A549 (cell line): ENCODE results near the gene PPM1B.

Experiments used
- BHLHE40 ChIP-seq: IDR thresholded peaks from 2 replicates; pipeline ENCODE4 v1.6.1; 2012; ENCODE audit warnings: low read depth, low read length, inconsistent platforms
- HDAC2 ChIP-seq: fragments of 200-600 bp; sonication (generic); IDR thresholded peaks from 2 replicates; pipeline ENCODE4 v1.6.1; 2016
- MAZ ChIP-seq: fragments of 150-350 bp; IDR thresholded peaks from 2 replicates; pipeline ENCODE4 v1.6.1; 2014; ENCODE audit warnings: antibody characterized with exemption, low read depth, low read length, borderline replicate concordance
- POLR2A ChIP-seq: IDR thresholded peaks from 2 replicates; pipeline ENCODE4 v1.6.1; 2012; ENCODE audit warnings: mild to moderate bottlenecking, low read length
- RCOR1 ChIP-seq: fragments of 150-350 bp; IDR thresholded peaks from 2 replicates; pipeline ENCODE4 v1.6.1; 2014; ENCODE audit warnings: antibody characterized with exemption, low read length, low read depth
- RFX5 ChIP-seq: fragments of 450-650 bp; IDR thresholded peaks from 2 replicates; pipeline ENCODE4 v1.7.1; 2014; ENCODE audit warnings: antibody characterized with exemption, mild to moderate bottlenecking, moderate library complexity
- TF ChIP-seq, protein P1 (sequence below): fragments of 450-650 bp; IDR thresholded peaks from 2 replicates; pipeline ENCODE4 v1.6.1; 2014; ENCODE audit warnings: antibody characterized with exemption
- TF ChIP-seq, protein P2 (sequence below): fragments of >200 bp; sonication (Bioruptor Twin); formaldehyde crosslinking; IDR thresholded peaks from 3 replicates; pipeline ENCODE4 v1.5.1; 2016

DNA sequence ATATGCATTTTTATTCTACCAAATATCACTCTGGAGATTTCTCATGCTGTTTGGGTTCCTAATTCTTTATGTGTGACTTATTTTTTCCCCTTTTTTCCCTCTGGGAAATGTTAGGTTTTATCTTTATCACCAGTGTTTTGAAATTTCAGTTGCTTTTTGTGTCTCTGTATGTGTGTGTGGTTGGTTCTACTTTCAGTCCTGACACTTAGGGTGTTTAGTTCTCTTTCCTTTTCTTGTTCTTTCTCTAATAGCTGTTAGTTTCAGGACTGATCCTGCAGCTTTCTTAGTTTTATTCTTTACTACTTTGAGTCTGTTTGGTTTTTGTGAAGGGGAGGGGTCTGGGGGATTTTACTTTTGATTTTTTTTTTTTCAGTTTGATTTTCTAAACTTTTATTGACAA, 23.1 kb downstream of the PPM1B start:
- TF ChIP-seq BHLHE40 = no peak
- TF ChIP-seq RFX5 = no peak
- no peak for TF ChIP-seq POLR2A
- no peak for TF ChIP-seq RCOR1
- TF ChIP-seq, protein P1, sequence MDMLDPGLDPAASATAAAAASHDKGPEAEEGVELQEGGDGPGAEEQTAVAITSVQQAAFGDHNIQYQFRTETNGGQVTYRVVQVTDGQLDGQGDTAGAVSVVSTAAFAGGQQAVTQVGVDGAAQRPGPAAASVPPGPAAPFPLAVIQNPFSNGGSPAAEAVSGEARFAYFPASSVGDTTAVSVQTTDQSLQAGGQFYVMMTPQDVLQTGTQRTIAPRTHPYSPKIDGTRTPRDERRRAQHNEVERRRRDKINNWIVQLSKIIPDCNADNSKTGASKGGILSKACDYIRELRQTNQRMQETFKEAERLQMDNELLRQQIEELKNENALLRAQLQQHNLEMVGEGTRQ = no peak
- no peak for TF ChIP-seq HDAC2
- TF ChIP-seq MAZ = no peak
- TF ChIP-seq, protein P2, sequence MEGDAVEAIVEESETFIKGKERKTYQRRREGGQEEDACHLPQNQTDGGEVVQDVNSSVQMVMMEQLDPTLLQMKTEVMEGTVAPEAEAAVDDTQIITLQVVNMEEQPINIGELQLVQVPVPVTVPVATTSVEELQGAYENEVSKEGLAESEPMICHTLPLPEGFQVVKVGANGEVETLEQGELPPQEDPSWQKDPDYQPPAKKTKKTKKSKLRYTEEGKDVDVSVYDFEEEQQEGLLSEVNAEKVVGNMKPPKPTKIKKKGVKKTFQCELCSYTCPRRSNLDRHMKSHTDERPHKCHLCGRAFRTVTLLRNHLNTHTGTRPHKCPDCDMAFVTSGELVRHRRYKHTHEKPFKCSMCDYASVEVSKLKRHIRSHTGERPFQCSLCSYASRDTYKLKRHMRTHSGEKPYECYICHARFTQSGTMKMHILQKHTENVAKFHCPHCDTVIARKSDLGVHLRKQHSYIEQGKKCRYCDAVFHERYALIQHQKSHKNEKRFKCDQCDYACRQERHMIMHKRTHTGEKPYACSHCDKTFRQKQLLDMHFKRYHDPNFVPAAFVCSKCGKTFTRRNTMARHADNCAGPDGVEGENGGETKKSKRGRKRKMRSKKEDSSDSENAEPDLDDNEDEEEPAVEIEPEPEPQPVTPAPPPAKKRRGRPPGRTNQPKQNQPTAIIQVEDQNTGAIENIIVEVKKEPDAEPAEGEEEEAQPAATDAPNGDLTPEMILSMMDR = no peak
